Mucosa of rectum (tissue), 2 donors: ENCODE measurements around the gene GABRG3.
"Not testable (repeated sequence)": the region's sequence is repeated elsewhere in the genome, so short reads cannot be mapped to it uniquely, and the experiment has no call there.

ENCODE experiments used
- H3K27ac ChIP-seq, 2 donors: one replicate each; pipeline ENCODE4 v1.7.0; 2013; ENCODE audit warnings: inconsistent platforms in 2 of 2, low read depth in 2 of 2, low read length in 2 of 2
- H3K27me3 ChIP-seq, 2 donors: one replicate each; pipeline ENCODE4 v1.7.0; 2013; ENCODE audit warnings: low read length in 2 of 2; ENCODE audit not compliant: control insufficient read depth in 2 of 2, insufficient read depth in 2 of 2
- H3K36me3 ChIP-seq, 2 donors: one replicate each; pipeline ENCODE4 v1.7.0; 2013; ENCODE audit warnings: low read length in 2 of 2; ENCODE audit not compliant: control insufficient read depth in 2 of 2, insufficient read depth in 2 of 2
- H3K4me1 ChIP-seq, 2 donors: one replicate each; pipeline ENCODE4 v1.7.0; 2013; ENCODE audit warnings: low read length in 2 of 2, mild to moderate bottlenecking in 1 of 2; ENCODE audit not compliant: control insufficient read depth in 2 of 2, insufficient read depth in 2 of 2
- H3K4me3 ChIP-seq, 2 donors: one replicate each; pipeline ENCODE4 v1.7.0; 2013; ENCODE audit warnings: low read length in 2 of 2
- H3K9ac ChIP-seq, 2 donors: one replicate each; pipeline ENCODE4 v1.7.0; 2013; ENCODE audit warnings: low read length in 2 of 2, low read depth in 1 of 2, mild to moderate bottlenecking in 1 of 2
- H3K9me3 ChIP-seq, 2 donors: one replicate each; pipeline ENCODE4 v1.7.0; 2013; ENCODE audit warnings: low read length in 2 of 2; ENCODE audit not compliant: control insufficient read depth in 2 of 2
- donor health status: healthy.
- donor health status: Normal muscosa, but diverticular disease.

GABRG3 gene

GRCh38 chr15:26983822-26984221 is 12.8 kb downstream of the GABRG3 start:
- peaks cover 2 to 5% of the 10 kb centered on the region in 2 donors for H3K9me3 ChIP-seq
- H3K27ac ChIP-seq = no peak overlapping the region
- H3K36me3 ChIP-seq = no peaks in the 10 kb centered on the region
- H3K4me1 ChIP-seq = no peaks in the 10 kb centered on the region
- H3K4me3 ChIP-seq = no peak overlapping the region
- H3K27me3 ChIP-seq = no peaks in the 10 kb centered on the region
- H3K9ac ChIP-seq = no peak overlapping the region

- no peaks in the 10 kb centered on the region for H3K36me3 ChIP-seq
- H3K9ac ChIP-seq = no peak overlapping the region
- H3K27ac ChIP-seq = no peak overlapping the region
- no peaks in the 10 kb centered on the region for H3K4me1 ChIP-seq
- H3K4me3 ChIP-seq = no peak overlapping the region
- peaks cover 3 to 4% of the 10 kb centered on the region in 2 donors for H3K9me3 ChIP-seq
- no peaks in the 10 kb centered on the region for H3K27me3 ChIP-seq
Observed at GRCh38 chr15:26985050-26985449, 14.1 kb downstream of the GABRG3 start.

GRCh38 chr15:26996250-26996649 is 25.3 kb downstream of the GABRG3 start:
- Histone ChIP-seq H3K27ac (no peak overlapping the region), H3K4me1 (no peaks in the 10 kb centered on the region), H3K27me3 (no peaks in the 10 kb centered on the region), H3K9ac (no peak overlapping the region), H3K36me3 (no peaks in the 10 kb centered on the region), H3K9me3 (no peaks in the 10 kb centered on the region), H3K4me3 (no peak overlapping the region)

GRCh38 chr15:27003003-27003402 is 32.0 kb downstream of the GABRG3 start:
- H3K9ac ChIP-seq, H3K27me3 ChIP-seq, H3K4me3 ChIP-seq, H3K4me1 ChIP-seq, H3K9me3 ChIP-seq, H3K36me3 ChIP-seq, H3K27ac ChIP-seq: not testable (repeated sequence)

GRCh38 chr15:27004226-27004625 is 33.2 kb downstream of the GABRG3 start:
- not testable (repeated sequence) for H3K27me3 ChIP-seq, H3K9me3 ChIP-seq, H3K27ac ChIP-seq, H3K4me1 ChIP-seq, H3K36me3 ChIP-seq, H3K4me3 ChIP-seq, H3K9ac ChIP-seq

- peaks cover 0 to 3% of the 10 kb centered on the region in 2 donors for H3K9me3 ChIP-seq
- no peak overlapping the region for H3K27ac ChIP-seq
- no peaks in the 10 kb centered on the region for H3K36me3 ChIP-seq
- H3K9ac ChIP-seq = no peak overlapping the region
- H3K4me3 ChIP-seq = no peak overlapping the region
- H3K4me1 ChIP-seq = no peaks in the 10 kb centered on the region
- H3K27me3 ChIP-seq = no peaks in the 10 kb centered on the region
Observed at GRCh38 chr15:27017168-27017809, 46.3 kb downstream of the GABRG3 start.

- Histone ChIP-seq H3K27me3 (no peaks in the 10 kb centered on the region), H3K9me3 (peaks cover 0 to 3% of the 10 kb centered on the region in 2 donors), H3K4me3 (no peak overlapping the region), H3K27ac (no peak overlapping the region), H3K4me1 (no peaks in the 10 kb centered on the region), H3K36me3 (no peaks in the 10 kb centered on the region), H3K9ac (no peak overlapping the region)
Observed at GRCh38 chr15:27019687-27020086, 48.7 kb downstream of the GABRG3 start.

GRCh38 chr15:27025481-27025966 is 54.5 kb downstream of the GABRG3 start:
- no peaks in the 10 kb centered on the region for H3K36me3 ChIP-seq
- peaks cover 3 to 5% of the 10 kb centered on the region in 2 donors for H3K9me3 ChIP-seq
- no peak overlapping the region for H3K9ac ChIP-seq
- no peaks in the 10 kb centered on the region for H3K27me3 ChIP-seq
- no peaks in the 10 kb centered on the region for H3K4me1 ChIP-seq
- no peak overlapping the region for H3K27ac ChIP-seq
- H3K4me3 ChIP-seq = no peak overlapping the region

- H3K36me3 ChIP-seq = no peaks in the 10 kb centered on the region
- H3K4me3 ChIP-seq = no peak overlapping the region
- H3K9me3 ChIP-seq = peaks cover 2 to 3% of the 10 kb centered on the region in 2 donors
- H3K4me1 ChIP-seq = no peaks in the 10 kb centered on the region
- no peak overlapping the region for H3K9ac ChIP-seq
- H3K27ac ChIP-seq = no peak overlapping the region
- H3K27me3 ChIP-seq = no peaks in the 10 kb centered on the region
Observed at GRCh38 chr15:27027229-27027628, 56.2 kb downstream of the GABRG3 start.

GRCh38 chr15:27028858-27029477 is 58.0 kb downstream of the GABRG3 start:
- no peak overlapping the region for H3K27ac ChIP-seq

More at GRCh38 chr15:27028858-27029477, 58.0 kb downstream of the GABRG3 start:
- Histone ChIP-seq H3K27me3 (no peaks in the 10 kb centered on the region), H3K4me1 (no peaks in the 10 kb centered on the region), H3K4me3 (no peak overlapping the region), H3K9me3 (peaks cover 3 to 4% of the 10 kb centered on the region in 2 donors), H3K9ac (no peak overlapping the region), H3K36me3 (no peaks in the 10 kb centered on the region)
